ENCODE results near the gene ACY1.
"Not testable (repeated sequence)": the region's sequence is repeated elsewhere in the genome, so short reads cannot be mapped to it uniquely, and the experiment has no call there.

ACY1 gene

DNA sequence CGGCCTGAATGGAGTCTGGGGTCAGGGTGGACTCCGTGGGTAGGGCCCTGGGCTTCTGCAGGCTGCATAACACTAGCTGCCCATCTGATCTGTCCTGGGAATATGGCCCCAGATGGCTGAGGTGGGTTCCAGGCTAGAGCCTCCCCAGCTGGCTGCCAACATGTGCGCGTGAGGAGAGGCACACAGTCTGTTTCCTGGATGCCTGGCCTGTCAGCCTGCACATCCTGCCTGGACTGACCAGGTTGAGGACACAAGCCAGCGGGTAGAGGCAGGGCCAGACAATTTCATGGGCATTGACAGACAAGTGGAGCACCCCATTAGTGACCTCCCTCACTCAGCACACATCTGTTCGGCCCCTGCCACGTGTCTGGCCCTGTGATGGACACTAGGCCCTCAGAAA is 42.1 kb downstream of the ACY1 start:
- DNase-seq (ENCODE audit: low spot score) = no peak

DNA sequence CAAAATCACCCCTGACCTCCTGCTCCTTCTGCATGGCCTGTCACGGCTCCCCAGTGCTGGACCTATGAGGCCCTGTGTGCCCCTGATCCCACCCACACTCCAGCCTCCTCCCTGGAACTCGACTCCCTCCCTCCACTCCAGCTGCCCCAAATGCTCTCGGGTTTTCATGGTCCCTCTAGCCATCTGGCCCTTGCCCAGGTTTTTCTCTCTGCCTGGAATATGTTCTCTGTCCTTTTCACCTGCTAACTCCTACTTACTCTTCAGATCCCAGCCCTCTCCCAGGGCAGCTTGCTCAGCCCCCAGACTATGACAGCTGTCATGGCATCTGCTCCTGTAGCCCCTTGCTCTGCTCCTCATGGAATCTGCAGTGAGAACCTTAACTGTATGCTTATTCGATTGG is 42.7 kb downstream of the ACY1 start:
- DNase-seq (ENCODE audit: low spot score) = no peak

DNA sequence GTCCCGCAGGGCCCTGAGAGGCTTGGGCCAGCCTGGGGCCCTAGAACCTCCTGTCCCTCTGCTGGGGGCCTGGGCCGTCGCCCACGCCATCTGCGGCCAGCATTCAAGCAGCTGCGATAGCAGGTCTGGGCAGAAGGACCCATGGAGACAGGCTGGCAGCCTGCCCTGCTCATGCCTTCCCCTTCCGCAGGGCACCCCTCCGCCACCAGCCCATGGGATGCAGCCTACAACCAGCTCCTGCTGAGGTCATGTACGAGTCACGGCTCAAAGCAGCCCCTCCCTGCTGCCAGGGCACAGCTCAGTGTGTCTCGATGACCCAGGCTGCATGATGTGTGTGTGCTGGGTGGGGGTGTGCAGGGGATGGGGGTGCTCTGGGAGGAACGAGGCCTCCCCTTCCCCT is 45.2 kb downstream of the ACY1 start:
- DNase-seq (ENCODE audit: low spot score) = no peak

DNA sequence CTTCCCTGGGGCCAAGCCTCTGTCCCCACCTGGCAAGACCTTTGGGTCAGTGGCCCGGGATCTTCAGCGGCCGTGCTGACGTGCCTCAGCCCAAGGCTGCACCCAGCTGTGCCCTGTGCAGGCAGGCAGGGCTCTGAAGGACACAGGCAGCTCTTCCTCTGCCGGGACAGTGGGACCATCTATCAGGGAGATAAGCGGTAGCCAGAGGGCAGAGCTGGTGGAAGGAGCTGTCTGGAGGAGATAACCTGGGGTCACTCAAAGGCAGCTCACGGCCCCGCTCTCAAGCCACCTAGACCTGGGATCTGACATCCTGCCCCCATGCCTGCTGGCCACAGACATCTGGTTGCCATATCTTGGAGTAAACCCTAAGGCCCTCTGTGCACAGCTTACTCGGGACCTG is 45.7 kb downstream of the ACY1 start:
- DNase-seq (ENCODE audit: low spot score) = no peak

DNA sequence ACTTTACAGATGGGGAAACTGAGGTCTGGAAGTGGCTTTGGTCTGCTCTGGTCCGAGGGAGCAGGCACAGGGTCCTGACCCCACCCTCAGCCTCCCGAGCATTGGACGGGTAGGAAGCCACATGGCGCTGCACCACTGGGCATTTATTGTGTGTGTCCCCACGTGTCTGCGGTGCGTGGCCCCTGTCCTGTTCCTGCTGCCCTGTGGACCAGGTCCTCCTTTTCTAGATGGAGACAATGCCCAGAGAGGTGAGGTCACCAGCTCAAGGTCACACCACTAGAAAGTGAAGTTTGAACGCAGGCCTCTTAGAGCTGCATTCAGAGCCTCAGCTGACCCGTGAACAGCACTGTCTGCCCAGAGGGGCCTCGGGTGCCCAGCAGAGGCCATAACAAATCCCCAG is 46.2 kb downstream of the ACY1 start:
- DNase-seq (ENCODE audit: low spot score) = no peak

DNA sequence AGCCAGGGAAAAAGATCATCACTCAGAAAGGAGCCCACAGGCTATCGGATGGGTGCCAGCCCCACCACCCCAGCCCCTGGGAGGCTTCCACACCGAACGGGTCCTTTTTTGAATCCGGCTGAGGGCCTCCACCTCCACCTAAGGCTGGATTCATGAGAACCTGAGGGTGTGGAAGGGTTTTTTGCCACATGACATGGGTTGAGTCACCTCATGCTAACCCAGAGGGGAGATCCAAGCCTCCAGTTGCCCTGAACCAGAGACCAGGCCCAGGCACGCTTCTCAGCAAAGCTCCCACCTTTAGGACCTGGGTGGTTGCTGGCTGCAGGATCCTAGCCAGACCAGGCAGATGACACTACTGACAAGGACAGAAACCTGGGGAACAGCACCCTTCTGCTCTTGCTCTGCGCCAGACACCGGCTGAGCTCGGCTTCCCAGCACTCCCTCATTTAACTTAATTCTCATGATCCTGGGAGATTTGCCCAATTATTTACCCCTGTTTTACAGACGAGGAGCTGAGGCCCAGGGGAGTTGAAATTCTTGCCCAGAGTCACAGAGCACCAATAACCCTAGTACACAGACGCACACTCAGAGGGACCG is 47.5 kb downstream of the ACY1 start:
- DNase-seq (ENCODE audit: low spot score) = no peak

DNA sequence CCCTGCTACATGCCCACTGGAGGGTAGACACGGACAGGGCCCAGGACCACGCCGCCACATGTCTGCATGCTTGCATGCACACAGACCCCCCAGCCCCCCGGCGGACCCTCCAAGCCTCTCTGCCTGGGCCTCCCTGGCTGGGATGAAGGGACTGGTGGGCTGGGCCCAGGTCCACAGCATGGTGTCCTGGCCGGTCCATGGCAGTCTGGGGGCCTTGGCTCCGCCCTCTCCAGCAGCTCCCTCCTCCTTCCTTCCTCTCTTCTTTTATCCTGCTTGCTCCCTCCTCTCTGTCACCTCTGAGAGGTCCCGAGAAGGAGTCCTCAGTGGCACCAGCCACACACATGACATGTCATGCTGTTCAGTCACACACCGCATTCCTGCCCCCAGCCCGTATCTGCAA is 48.6 kb downstream of the ACY1 start:
- no peak for DNase-seq (ENCODE audit: low spot score)

DNA sequence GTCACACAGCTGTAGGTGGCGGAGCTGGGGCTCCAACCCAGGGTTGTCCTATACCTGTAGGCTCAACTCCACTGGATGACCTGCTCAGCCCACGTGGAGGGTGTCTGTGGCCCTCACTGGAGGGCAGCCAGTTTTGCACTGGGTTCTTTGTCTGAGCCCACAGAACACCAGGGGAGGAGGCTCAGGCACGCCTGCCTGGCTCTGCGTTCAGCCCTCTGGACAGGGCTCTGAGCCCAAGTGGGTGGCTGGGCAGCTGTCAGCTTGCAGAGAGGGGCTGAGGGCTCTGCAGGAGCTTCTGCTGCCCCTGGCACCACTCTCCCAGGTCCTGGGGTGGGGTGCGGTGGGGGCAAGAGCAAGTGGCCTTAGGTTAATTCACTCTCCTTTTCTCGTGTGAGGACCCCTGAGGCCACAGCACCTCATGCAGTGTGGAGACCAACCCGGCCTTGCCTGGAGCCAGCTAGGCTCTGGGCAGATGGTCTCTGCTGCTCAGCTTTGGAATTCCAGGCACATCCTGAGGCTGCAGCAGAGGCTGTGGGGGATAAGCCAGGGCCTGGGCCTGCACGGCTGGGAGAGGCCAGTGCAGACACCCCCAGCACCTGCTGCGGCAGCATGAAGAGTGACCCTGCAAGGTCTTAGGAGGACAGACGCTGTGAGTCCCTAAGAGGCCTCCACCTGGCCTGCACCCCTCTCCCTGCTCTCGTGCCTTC is 49.5 kb downstream of the ACY1 start:
- no peak for DNase-seq (ENCODE audit: low spot score)

DNA sequence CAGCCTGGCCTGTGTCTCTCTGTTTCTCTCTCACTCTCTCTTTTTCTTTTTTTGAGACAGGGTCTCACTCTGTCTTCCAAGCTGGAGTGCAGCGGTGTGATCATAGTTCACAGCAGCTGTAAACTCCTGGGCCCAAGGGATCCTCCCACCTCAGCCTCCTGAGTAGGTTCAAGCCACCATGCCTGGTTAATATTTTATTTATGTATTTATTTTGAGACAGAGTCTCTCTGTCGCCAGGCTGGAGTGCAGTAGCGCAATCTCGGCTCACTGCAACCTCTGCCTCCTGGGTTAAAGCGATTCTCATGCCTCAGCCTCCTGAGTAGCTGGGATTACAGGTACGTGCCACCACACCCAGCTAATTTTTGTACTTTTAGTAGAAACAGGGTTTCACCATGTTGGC is 50.4 kb downstream of the ACY1 start:
- not testable (repeated sequence) for DNase-seq (ENCODE audit: low spot score)

DNA sequence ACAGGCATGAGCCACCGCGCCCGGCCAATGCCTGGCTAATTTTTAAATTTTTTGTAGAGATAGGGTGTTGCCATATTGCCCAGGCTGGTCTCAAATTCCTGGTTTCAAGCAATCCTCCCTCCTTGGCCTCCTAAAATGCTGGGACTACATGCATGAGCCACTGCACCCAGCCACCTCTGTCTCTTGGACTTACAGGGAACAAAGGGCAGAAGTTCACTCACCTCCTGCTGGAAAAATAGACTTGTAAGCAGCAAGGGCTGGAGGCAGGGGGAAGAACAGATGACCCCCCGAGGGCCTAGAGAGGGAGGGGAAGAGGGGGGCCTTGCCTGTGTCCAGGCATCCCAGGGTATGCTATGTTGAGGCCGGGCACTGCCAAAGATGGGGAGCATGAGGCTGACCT is 50.9 kb downstream of the ACY1 start:
- DNase-seq (ENCODE audit: low spot score) = no peak

DNA sequence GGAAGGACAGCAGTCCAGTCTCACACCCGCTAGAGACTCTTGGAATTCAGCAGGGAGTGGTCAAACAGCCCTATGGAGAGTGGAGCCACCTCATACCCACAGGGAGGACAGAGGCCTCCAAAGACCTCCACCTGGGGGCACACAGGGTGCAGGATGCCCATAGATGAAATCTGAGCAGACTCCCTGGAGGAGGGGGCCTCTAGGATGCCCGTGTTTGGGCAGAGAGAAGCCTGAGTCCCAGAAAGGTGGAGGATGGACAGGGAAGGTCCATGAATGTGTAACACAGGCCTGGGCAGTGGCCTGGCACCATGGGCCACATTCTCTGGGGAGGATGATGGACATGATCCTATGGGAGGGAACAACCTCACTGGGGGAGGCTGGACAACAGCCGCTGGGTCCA is 51.3 kb downstream of the ACY1 start:
- DNase-seq (ENCODE audit: low spot score) = no peak

DNA sequence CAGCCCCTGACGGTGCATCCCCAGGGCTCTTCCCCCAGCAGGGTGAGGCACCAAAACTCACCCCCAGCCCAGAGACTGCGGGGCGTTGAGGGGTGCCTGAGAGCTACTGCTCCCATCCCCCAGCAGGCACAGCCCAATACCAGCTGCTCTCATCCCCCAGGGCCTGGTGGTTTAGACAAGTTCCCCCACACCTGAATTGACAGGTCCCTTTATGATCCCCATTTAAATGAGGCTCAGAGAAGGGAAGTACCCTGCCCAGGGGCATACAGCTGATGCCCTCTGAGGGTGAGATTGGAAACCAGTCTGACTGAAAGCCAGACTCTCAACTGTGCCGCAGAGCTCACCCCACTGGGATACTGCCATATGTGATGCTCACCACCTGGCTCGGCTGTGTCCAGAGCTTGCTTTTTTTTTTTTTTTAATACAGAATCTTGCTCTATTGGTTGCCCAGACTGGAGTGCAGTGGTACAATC is 52.9 kb downstream of the ACY1 start:
- no peak for DNase-seq (ENCODE audit: low spot score)

DNA sequence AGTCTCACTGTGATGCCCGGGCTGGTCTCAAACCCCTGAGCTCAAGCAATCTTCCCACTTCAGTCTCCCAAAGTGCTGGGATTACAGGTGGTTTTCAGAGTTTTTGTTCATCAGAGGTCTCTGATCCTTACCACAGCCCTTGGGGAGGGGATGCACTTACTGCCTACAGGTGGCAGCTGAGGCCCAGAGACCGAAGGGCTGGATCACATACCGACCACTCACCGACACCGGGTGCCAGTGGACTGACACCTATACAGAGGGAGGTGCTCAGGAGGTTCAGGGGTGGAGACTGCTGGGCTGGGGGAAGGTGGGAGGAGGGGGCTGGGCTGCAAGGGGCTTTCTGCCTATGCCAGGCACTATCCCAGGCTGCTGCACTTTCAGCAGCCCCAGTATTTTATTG is 53.5 kb downstream of the ACY1 start:
- DNase-seq (ENCODE audit: low spot score) = no peak

DNA sequence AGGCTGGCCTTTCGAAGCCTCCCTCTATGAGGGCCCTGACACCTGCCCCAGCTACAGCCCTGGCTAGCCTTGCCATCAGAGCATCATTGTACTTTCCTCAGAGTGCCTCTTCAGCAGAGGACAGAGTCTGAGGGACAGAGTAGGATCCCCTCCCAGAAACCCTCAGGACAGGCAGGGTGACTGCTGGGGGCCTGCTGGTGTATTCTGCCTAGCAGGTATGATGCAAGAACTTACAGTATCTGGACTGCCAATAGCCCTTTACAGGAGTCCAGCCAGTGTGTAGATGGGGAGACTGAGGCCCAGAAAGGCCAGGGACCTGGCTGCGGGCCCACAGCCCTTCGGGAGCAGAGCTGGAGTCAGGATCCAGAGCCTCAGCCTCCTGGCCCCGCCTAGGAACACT is 54.0 kb downstream of the ACY1 start:
- no peak for DNase-seq (ENCODE audit: low spot score)

DNA sequence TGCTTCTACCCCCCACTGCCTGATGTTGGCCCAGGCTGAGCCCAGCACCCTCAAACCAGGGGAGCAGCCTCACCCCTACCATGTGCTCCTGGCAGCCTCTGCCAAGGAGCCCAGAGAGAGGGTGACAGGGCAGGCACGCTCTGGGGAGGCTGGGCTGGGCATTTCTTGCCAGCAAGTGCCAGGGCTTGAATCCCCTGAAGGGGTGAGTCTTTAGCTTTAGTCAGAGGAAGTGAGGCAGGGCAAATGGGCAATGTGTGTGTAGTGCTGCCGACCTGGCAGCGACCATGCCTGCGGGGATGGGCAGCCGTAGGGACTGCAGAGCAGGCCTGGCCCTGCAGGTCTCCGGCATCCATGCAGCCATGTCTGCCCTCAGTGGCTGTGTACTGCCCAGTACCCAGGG is 54.9 kb downstream of the ACY1 start:
- DNase-seq (ENCODE audit: low spot score) = no peak

Measured in HuH-7 (cell line).